HepG2 (cell line): ENCODE results near the gene NATD1. TPM values are rescaled to one million over a fixed set of nuclear protein-coding genes. Genes with fewer than 3 reads are reported as not detected.

Source experiments
- ATAC-seq: fragments of 200-7000 bp; cut with Tn5 transposase; 3 replicates; pipeline ENCODE4 v1.9.1; 2020; ENCODE audit warnings: mild to moderate bottlenecking, moderate library complexity
- BruUV-seq: library from RNA; stranded (reverse); fragments of 400-500 nt; replicated peaks from 2 replicates; lab custom pipeline; 2021; lab: Mats Ljungman, UMichigan
- CTCF ChIA-PET: fragments of 300-600 bp; formaldehyde crosslinking; extraction: SDS; loops from one replicate; lab custom pipeline; 2021; ENCODE audit warnings: low total read pairs, inconsistent platforms, low intra/inter-chr PET ratio; lab: Yijun Ruan, JAX
- POLR2A ChIA-PET: fragments of 350-600 bp; sonication (Branson Sonifier 250); formaldehyde crosslinking; loops from one replicate; lab custom pipeline; 2020; ENCODE audit warnings: antibody characterized with exemption, inconsistent platforms; lab: Yijun Ruan, JAX
- DNase-seq: peaks from one replicate; pipeline ENCODE4 v3.0.0-alpha.2; 2015; ENCODE audit warnings: low spot score
- FAIRE-seq: peaks from 3 replicates; lab custom pipeline; 2011; peaks lifted over from hg19 to GRCh38; lab: Jason Lieb, UNC
- H2AFZ ChIP-seq: one replicate; pipeline ENCODE4 v1.6.1; 2011; ENCODE audit warnings: low read length, inconsistent platforms
- H3K27ac ChIP-seq: fragments of 300-600 bp; 3 replicates; pipeline ENCODE4 v1.8.0; 2011; ENCODE audit warnings: mixed run types, mild to moderate bottlenecking, mixed read lengths, low read length, inconsistent platforms; ENCODE audit not compliant: insufficient read depth; ENCODE audit errors: extremely low read length
- H3K27me3 ChIP-seq, 2 experiments: fragments of 200-600 bp in 1 of 2; 2 replicates in 1 of 2; 3 replicates in 1 of 2; pipeline versions ENCODE4 v1.6.0 to v1.8.0; 2011; ENCODE audit warnings: low read length in 2 of 2, mild to moderate bottlenecking in 2 of 2, moderate library complexity in 2 of 2, inconsistent platforms in 1 of 2; ENCODE audit not compliant: insufficient read depth in 2 of 2, control insufficient read depth in 1 of 2
- H3K36me3 ChIP-seq, 2 experiments: fragments of 200-600 bp in 1 of 2; replicated peaks in 1 of 2; 2 replicates in 1 of 2; 3 replicates in 1 of 2; pipeline versions ENCODE4 v1.5.1 to v1.8.0; 2011; ENCODE audit warnings: low read length in 2 of 2, inconsistent platforms in 1 of 2; ENCODE audit not compliant: insufficient read depth in 2 of 2, control insufficient read depth in 1 of 2
- H3K4me1 ChIP-seq: 2 replicates; pipeline ENCODE4 v1.5.1; 2012; ENCODE audit warnings: low read length, inconsistent platforms; ENCODE audit not compliant: insufficient read depth
- H3K4me2 ChIP-seq: 2 replicates; pipeline ENCODE4 v1.6.0; 2011; ENCODE audit warnings: low read depth, low read length, inconsistent platforms
- H3K4me3 ChIP-seq, 3 experiments: fragments of 200-600 bp in 1 of 3; sonication (generic), shearing (Covaris generic) in 1 of 3; replicated peaks in 1 of 3; 2 replicates each; pipeline ENCODE4 v1.5.1; 2011 to 2016; ENCODE audit warnings: low read length in 3 of 3, inconsistent platforms in 2 of 3, low read depth in 2 of 3, mild to moderate bottlenecking in 2 of 3, control low read depth in 1 of 3, mixed read lengths in 1 of 3; ENCODE audit not compliant: insufficient read depth in 1 of 3
- H3K79me2 ChIP-seq: one replicate; pipeline ENCODE4 v1.6.1; 2011; ENCODE audit warnings: low read length, inconsistent platforms; ENCODE audit not compliant: insufficient read depth
- H3K9ac ChIP-seq: 2 replicates; pipeline ENCODE4 v1.6.0; 2011; ENCODE audit warnings: mild to moderate bottlenecking, low read depth, low read length, inconsistent platforms; ENCODE audit not compliant: insufficient read depth
- H3K9me3 ChIP-seq: 2 replicates; pipeline ENCODE4 v1.5.1; 2012; ENCODE audit warnings: mild to moderate bottlenecking, low read length
- H4K20me1 ChIP-seq: 2 replicates; pipeline ENCODE4 v1.6.0; 2011; ENCODE audit warnings: inconsistent platforms, mild to moderate bottlenecking, low read length, moderate library complexity; ENCODE audit not compliant: insufficient read depth
- ATRX ChIP-seq: sonication (generic); formaldehyde crosslinking; IDR thresholded peaks from 2 replicates; pipeline ENCODE4 v1.4.0; 2020; ENCODE audit warnings: missing genetic modification reagents, borderline replicate concordance
- CREM ChIP-seq, 2 experiments: sonication (generic) in 1 of 2; formaldehyde crosslinking in 1 of 2; IDR thresholded peaks; 2 replicates each; pipeline versions ENCODE4 v1.4.0 to v1.6.1; 2016 to 2020; ENCODE audit warnings: antibody characterized with exemption in 1 of 2, mild to moderate bottlenecking in 1 of 2, missing genetic modification reagents in 1 of 2
- FOXK2 ChIP-seq: fragments of 450-650 bp; IDR thresholded peaks from 2 replicates; pipeline ENCODE4 v1.6.1; 2016
- GFI1 ChIP-seq: sonication (generic); formaldehyde crosslinking; IDR thresholded peaks from 2 replicates; pipeline ENCODE4 v1.5.0; 2020; ENCODE audit warnings: missing genetic modification reagents, mild to moderate bottlenecking, borderline replicate concordance
- GMEB2 ChIP-seq: IDR thresholded peaks from 2 replicates; pipeline ENCODE4 v1.6.1; 2016; ENCODE audit warnings: missing biosample characterization, missing genetic modification reagents, low read depth
- GZF1 ChIP-seq: sonication (generic); formaldehyde crosslinking; IDR thresholded peaks from 2 replicates; pipeline ENCODE4 v1.5.1; 2020; ENCODE audit warnings: mild to moderate bottlenecking, missing genetic modification reagents
- MIER2 ChIP-seq: IDR thresholded peaks from 2 replicates; pipeline ENCODE4 v1.6.1; 2016; ENCODE audit warnings: missing biosample characterization, missing genetic modification reagents
- MYC ChIP-seq: sonication (generic); formaldehyde crosslinking; IDR thresholded peaks from 2 replicates; pipeline ENCODE4 v1.9.0; 2021; ENCODE audit warnings: missing genetic modification reagents, borderline replicate concordance
- NFKB2 ChIP-seq: sonication (generic); formaldehyde crosslinking; IDR thresholded peaks from 2 replicates; pipeline ENCODE4 v1.4.0; 2020; ENCODE audit warnings: missing genetic modification reagents, borderline replicate concordance
- NFYC ChIP-seq: IDR thresholded peaks from 2 replicates; pipeline ENCODE4 v1.6.1; 2016; ENCODE audit warnings: missing genetic modification reagents, missing compliant biosample characterization
- THAP7 ChIP-seq: sonication (generic); formaldehyde crosslinking; IDR thresholded peaks from 2 replicates; pipeline ENCODE4 v1.8.1; 2023; ENCODE audit warnings: mild to moderate bottlenecking, missing genetic modification reagents
- TP53 ChIP-seq: sonication (generic); formaldehyde crosslinking; conservative IDR thresholded peaks from 2 replicates; pipeline ENCODE4 v1.4.0; 2020; ENCODE audit warnings: missing genetic modification reagents
- ZNF17 ChIP-seq: sonication (generic); formaldehyde crosslinking; IDR thresholded peaks from 2 replicates; pipeline ENCODE4 v1.5.0; 2020; ENCODE audit warnings: mild to moderate bottlenecking, missing genetic modification reagents
- ZNF432 ChIP-seq: sonication (generic); formaldehyde crosslinking; IDR thresholded peaks from 2 replicates; pipeline ENCODE4 v1.5.0; 2020; ENCODE audit warnings: missing genetic modification reagents, mild to moderate bottlenecking, borderline replicate concordance
- ZNF639 ChIP-seq: conservative IDR thresholded peaks from 2 replicates; pipeline ENCODE4 v1.6.1; 2018; ENCODE audit warnings: missing genetic modification reagents
- ZNF660 ChIP-seq: sonication (generic); formaldehyde crosslinking; IDR thresholded peaks from 2 replicates; pipeline ENCODE4 v1.5.1; 2020; ENCODE audit warnings: mild to moderate bottlenecking, low read depth, missing genetic modification reagents, borderline replicate concordance
- ZNF687 ChIP-seq: sonication (generic); formaldehyde crosslinking; IDR thresholded peaks from 2 replicates; pipeline ENCODE4 v1.5.1; 2020; ENCODE audit warnings: mild to moderate bottlenecking, missing genetic modification reagents, moderate library complexity
- ZZZ3 ChIP-seq: sonication (generic); formaldehyde crosslinking; IDR thresholded peaks from 2 replicates; pipeline ENCODE4 v1.4.0; 2020; ENCODE audit warnings: missing genetic modification reagents, mild to moderate bottlenecking, borderline replicate concordance
- WGBS: methylation state at CpG from one replicate; pipeline ENCODE4 v1.1.6; 2017; ENCODE audit warnings: low lambda C conversion rate; 5-methylcytosine and 5-hydroxymethylcytosine counted together
- in situ Hi-C: cut with HindIII; loops from 2 replicates; pipeline ENCODE4 v1.10.0; 2017; ENCODE audit warnings: low pct_unique_long_range_greater_than_20kb; ENCODE audit not compliant: extremely low pct_ligation_motif_present
- intact Hi-C: fragments of 100-400 bp; cut with micrococcal nuclease; formaldehyde crosslinking; loops from one replicate; pipeline ENCODE4 v1.10.0; 2022; ENCODE audit not compliant: unreplicated experiment
- polyA plus RNA-seq, 8 experiments: library from polyadenylated mRNA; depleted of rRNA in 3 of 8; stranded (reverse) in 7 of 8; unstranded in 1 of 8; fragments of >200 nt; fragmentation: Illumina TruSeq in 4 of 8; extraction: Trizol in 4 of 8; gene quantifications; 2 replicates each; pipeline versions ENCODE4 v1.2.1 to v1.2.3, GENCODE V29; 2011 to 2016; ENCODE audit warnings: low read depth in 4 of 8, missing spikeins in 1 of 8, mixed read lengths in 1 of 8; ENCODE audit not compliant: insufficient read depth in 1 of 8
- total RNA-seq, 5 experiments: library from RNA; depleted of rRNA; stranded (reverse); fragments of >200 nt; fragmentation: Illumina TruSeq; extraction: Trizol; gene quantifications; 2 replicates each; pipeline ENCODE4 v1.2.3, GENCODE V29; 2016; ENCODE audit warnings: low read depth in 1 of 5

The NATD1 gene
- total and polyA plus RNA-seq, 2 of the 13 experiments (the other 11 are each of a cell fraction or from before 2014, with no cell fraction given), result 0.31 to 2.3 TPM

GRCh38 chr17:21199311-21199710 lies 53.9 kb downstream of the NATD1 start:
- no peaks in the 10 kb centered on the region for H3K4me1 ChIP-seq
- ATAC-seq (no peak), FAIRE-seq (no peak), DNase-seq (no peak)
- 92% methylated on average over 8 of the region's 9 CpGs for WGBS
- peaks cover 45% of the 10 kb centered on the region for H3K79me2 ChIP-seq
- POLR2A ChIA-PET, result no interaction called here
- H3K4me3 ChIP-seq, result no peak overlapping the region
- no peak overlapping the region for H3K9ac ChIP-seq
- in situ Hi-C loops (no loop called here), intact Hi-C loops (no loop called here)
- peaks cover 9 to 33% of the 10 kb centered on the region in 2 experiments; a peak in 4 of 5 replicates for H3K36me3 ChIP-seq
- no peak overlapping the region for H3K4me2 ChIP-seq
- H3K27ac ChIP-seq, result no peak overlapping the region
- TF ChIP-seq MIER2 (CRISPR knock-in tag), result no peak
- TF ChIP-seq ZNF687 (CRISPR knock-in tag), result no peak
- TF ChIP-seq ZNF639, result no peak
- no peak for TF ChIP-seq NFKB2 (CRISPR knock-in tag)
- TF ChIP-seq ZNF432 (CRISPR knock-in tag), result no peak
- TF ChIP-seq TP53 (CRISPR knock-in tag), result no peak
- no peak for TF ChIP-seq GFI1 (CRISPR knock-in tag)
- TF ChIP-seq ZZZ3, result no peak
- TF ChIP-seq MYC (CRISPR knock-in tag), result no peak
- no peak for TF ChIP-seq ATRX (CRISPR knock-in tag)
- no peak for TF ChIP-seq GZF1 (CRISPR knock-in tag)
- TF ChIP-seq CREM (IDR thresholded peaks at IDR 0.05), result no peak
- no peak for TF ChIP-seq CREM (CRISPR knock-in tag; IDR thresholded peaks at IDR 0.05)
- no peak for TF ChIP-seq GMEB2 (CRISPR knock-in tag)
- TF ChIP-seq NFYC, result no peak
- no peak for TF ChIP-seq THAP7 (CRISPR knock-in tag)
- no peak for TF ChIP-seq ZNF17 (CRISPR knock-in tag)
- TF ChIP-seq ZNF660, result no peak
- no peak for TF ChIP-seq FOXK2
- CTCF ChIA-PET, result no interaction called here
- H2AFZ ChIP-seq, result no peak overlapping the region
- peaks cover 31% of the 10 kb centered on the region for H4K20me1 ChIP-seq
- no TSS peak for BruUV-seq
- no peaks in the 10 kb centered on the region for H3K9me3 ChIP-seq
- no peaks in the 10 kb centered on the region for H3K27me3 ChIP-seq
